H9 (cell line): ENCODE results near the gene C11orf91. TPM values are rescaled to one million over a fixed set of nuclear protein-coding genes. Genes with fewer than 3 reads are reported as not detected.

Experiments
- DNase-seq: peaks from one replicate; pipeline ENCODE4 v3.0.0-alpha.2; 2017
- H2AFZ ChIP-seq: one replicate; pipeline ENCODE4 v1.6.1; 2013; ENCODE audit warnings: mild to moderate bottlenecking, low read length, control low read depth, moderate library complexity
- H2AK5ac ChIP-seq: 2 replicates; pipeline ENCODE4 v1.6.1; 2013; ENCODE audit warnings: low read length, control low read depth, mixed read lengths; ENCODE audit not compliant: insufficient read length
- H2BK120ac ChIP-seq: one replicate; pipeline ENCODE4 v1.6.1; 2013; ENCODE audit warnings: low read depth, mild to moderate bottlenecking, low read length, control low read depth, inconsistent platforms; ENCODE audit not compliant: poor library complexity, severe bottlenecking
- H2BK12ac ChIP-seq: 2 replicates; pipeline ENCODE4 v1.6.1; 2013; ENCODE audit warnings: low read length, control low read depth, mixed read lengths, low read depth; ENCODE audit not compliant: insufficient read length
- H2BK15ac ChIP-seq: 2 replicates; pipeline ENCODE4 v1.6.1; 2013; ENCODE audit warnings: low read depth, low read length, control low read depth
- H2BK20ac ChIP-seq: one replicate; pipeline ENCODE4 v1.6.1; 2013; ENCODE audit warnings: low read depth, mild to moderate bottlenecking, low read length, control low read depth, inconsistent platforms; ENCODE audit not compliant: poor library complexity, severe bottlenecking
- H2BK5ac ChIP-seq: 2 replicates; pipeline ENCODE4 v1.6.1; 2013; ENCODE audit warnings: low read length, control low read depth, mixed read lengths; ENCODE audit not compliant: insufficient read length
- H3K14ac ChIP-seq: 2 replicates; pipeline ENCODE4 v1.6.1; 2013; ENCODE audit warnings: low read length, control low read depth; ENCODE audit not compliant: insufficient read depth
- H3K18ac ChIP-seq: 2 replicates; pipeline ENCODE4 v1.6.1; 2013; ENCODE audit warnings: low read depth, mild to moderate bottlenecking, mixed read lengths, low read length, control low read depth; ENCODE audit not compliant: insufficient read length
- H3K23ac ChIP-seq: 2 replicates; pipeline ENCODE4 v1.6.1; 2013; ENCODE audit warnings: low read length, control low read depth, mixed read lengths, low read depth; ENCODE audit not compliant: insufficient read length
- H3K23me2 ChIP-seq: 2 replicates; pipeline ENCODE4 v1.6.1; 2013; ENCODE audit warnings: low read depth, mild to moderate bottlenecking, mixed read lengths, low read length, control low read depth; ENCODE audit not compliant: insufficient read length, poor library complexity, severe bottlenecking
- H3K27ac ChIP-seq: 2 replicates; pipeline ENCODE4 v1.5.1; 2013; ENCODE audit warnings: low read length, control low read depth, mixed read lengths, low read depth; ENCODE audit not compliant: insufficient read length
- H3K27me3 ChIP-seq: 2 replicates; pipeline ENCODE4 v1.6.1; 2013; ENCODE audit warnings: low read length, control low read depth, inconsistent platforms; ENCODE audit not compliant: insufficient read depth
- H3K4ac ChIP-seq: 2 replicates; pipeline ENCODE4 v1.6.1; 2013; ENCODE audit warnings: low read depth, mild to moderate bottlenecking, control low read depth, inconsistent platforms, low read length, moderate library complexity
- H3K4me1 ChIP-seq: 2 replicates; pipeline ENCODE4 v1.6.1; 2013; ENCODE audit warnings: low read length, control low read depth, inconsistent platforms; ENCODE audit not compliant: insufficient read depth
- H3K4me2 ChIP-seq: 2 replicates; pipeline ENCODE4 v1.6.1; 2013; ENCODE audit warnings: low read length, control low read depth, mixed read lengths; ENCODE audit not compliant: insufficient read length, insufficient read depth
- H3K56ac ChIP-seq: 2 replicates; pipeline ENCODE4 v1.6.1; 2013; ENCODE audit warnings: low read depth, mild to moderate bottlenecking, mixed read lengths, low read length, control low read depth; ENCODE audit not compliant: insufficient read length
- H3K79me1 ChIP-seq: 2 replicates; pipeline ENCODE4 v1.6.1; 2013; ENCODE audit warnings: low read depth, mild to moderate bottlenecking, moderate library complexity, low read length, control low read depth, inconsistent platforms; ENCODE audit not compliant: insufficient read depth, poor library complexity, severe bottlenecking
- H3K79me2 ChIP-seq: 2 replicates; pipeline ENCODE4 v1.6.1; 2013; ENCODE audit warnings: low read length, control low read depth, inconsistent platforms; ENCODE audit not compliant: insufficient read depth
- H3K9ac ChIP-seq: 2 replicates; pipeline ENCODE4 v1.6.1; 2013; ENCODE audit warnings: low read length, control low read depth, mixed read lengths; ENCODE audit not compliant: insufficient read length; ENCODE audit errors: extremely low read depth
- H3K9me3 ChIP-seq: one replicate; pipeline ENCODE4 v1.6.1; 2013; ENCODE audit warnings: low read depth, low read length, inconsistent platforms; ENCODE audit not compliant: control insufficient read depth
- H3T11ph ChIP-seq: one replicate; pipeline ENCODE4 v1.6.1; 2013; ENCODE audit warnings: mild to moderate bottlenecking, low read length, control low read depth, inconsistent platforms
- H4K20me1 ChIP-seq: one replicate; pipeline ENCODE4 v1.6.1; 2013; ENCODE audit not compliant: control insufficient read depth, insufficient read length, insufficient read depth
- H4K5ac ChIP-seq: 2 replicates; pipeline ENCODE4 v1.6.1; 2013; ENCODE audit warnings: low read depth, mild to moderate bottlenecking, mixed read lengths, low read length, control low read depth; ENCODE audit not compliant: insufficient read length
- H4K8ac ChIP-seq: replicated peaks from 2 replicates; pipeline ENCODE4 v1.6.1; 2013; ENCODE audit warnings: low read length, control low read depth, mixed read lengths, low read depth; ENCODE audit not compliant: insufficient read length
- H4K91ac ChIP-seq: 2 replicates; pipeline ENCODE4 v1.6.1; 2013; ENCODE audit warnings: low read depth, mild to moderate bottlenecking, moderate library complexity, mixed read lengths, low read length, control low read depth; ENCODE audit not compliant: insufficient read length
- H3K27ac Mint-ChIP-seq, 3 experiments: 2 replicates in 2 of 3; 3 replicates in 1 of 3; pipeline ENCODE4 v1.8.0; 2020 to 2021; ENCODE audit warnings: mixed read lengths in 3 of 3, mild to moderate bottlenecking in 1 of 3, moderate library complexity in 1 of 3
- H3K27me3 Mint-ChIP-seq: 2 replicates; pipeline ENCODE4 v1.8.0; 2021; ENCODE audit warnings: low read depth, mild to moderate bottlenecking, moderate library complexity, mixed read lengths
- H3K36me3 Mint-ChIP-seq, 3 experiments: 2 replicates in 2 of 3; 3 replicates in 1 of 3; pipeline ENCODE4 v1.8.0; 2020 to 2021; ENCODE audit warnings: low read depth in 3 of 3, mixed read lengths in 3 of 3; ENCODE audit not compliant: insufficient read depth in 1 of 3
- H3K4me1 Mint-ChIP-seq, 2 experiments: 2 replicates each; pipeline ENCODE4 v1.8.0; 2020; ENCODE audit warnings: mixed read lengths in 2 of 2
- H3K4me3 Mint-ChIP-seq, 2 experiments: 2 replicates in 1 of 2; 3 replicates in 1 of 2; pipeline ENCODE4 v1.8.0; 2020 to 2021; ENCODE audit warnings: mild to moderate bottlenecking in 2 of 2, mixed read lengths in 2 of 2, moderate library complexity in 1 of 2
- H3K9me3 Mint-ChIP-seq, 2 experiments: 2 replicates in 1 of 2; 3 replicates in 1 of 2; pipeline ENCODE4 v1.8.0; 2020; ENCODE audit warnings: mild to moderate bottlenecking in 2 of 2, mixed read lengths in 2 of 2, moderate library complexity in 1 of 2
- CTCF ChIP-seq: fragments of 200-600 bp; sonication (generic); conservative IDR thresholded peaks from 3 replicates; pipeline ENCODE4 v1.8.0; 2021; ENCODE audit warnings: antibody characterized with exemption, mild to moderate bottlenecking
- WGBS: extraction: QIAGEN DNeasy Blood & Tissue Kit; methylation state at CpG from one replicate; pipeline ENCODE4 v1.1.7; 2013; ENCODE audit warnings: missing lambda C conversion rate, low lambda C conversion rate, mixed read lengths; ENCODE audit not compliant: insufficient read length; ENCODE audit errors: extremely low coverage; 5-methylcytosine and 5-hydroxymethylcytosine counted together
- total RNA-seq: library from RNA; stranded (reverse); gene quantifications from 2 replicates; pipeline ENCODE4 v1.2.1, GENCODE V29; 2021

Gene C11orf91
- total RNA-seq, 1 experiment from 2014 or later: not detected

GRCh38 chr11:33654594-33654993 is 46.0 kb downstream of the C11orf91 start:
- no peak overlapping the region for H2AFZ ChIP-seq
- H4K20me1 ChIP-seq: no peaks in the 10 kb centered on the region
- no peaks in the 10 kb centered on the region for H3K79me2 ChIP-seq
- no peak overlapping the region for H2BK20ac ChIP-seq
- no peak overlapping the region for H2BK15ac ChIP-seq
- no peak overlapping the region for H4K5ac ChIP-seq
- H3K4me1 Mint-ChIP-seq: peaks cover 14 to 17% of the 10 kb centered on the region in 2 experiments
- no peak overlapping the region for H3K56ac ChIP-seq
- no peak overlapping the region for H3K14ac ChIP-seq
- no peak overlapping the region for H3K4me2 ChIP-seq
- H3K27ac Mint-ChIP-seq: no peak overlapping the region
- H3K36me3 Mint-ChIP-seq: no peaks in the 10 kb centered on the region
- H3K4ac ChIP-seq: no peak overlapping the region
- H2BK5ac ChIP-seq: no peak overlapping the region
- H3K18ac ChIP-seq: no peak overlapping the region
- no peak overlapping the region for H2BK120ac ChIP-seq
- WGBS: no CpG with 5 or more reads among the region's 6 CpGs
- H2AK5ac ChIP-seq: no peak overlapping the region
- no peak overlapping the region for H3T11ph ChIP-seq
- no peak overlapping the region for H3K23ac ChIP-seq
- no peaks in the 10 kb centered on the region for H3K9me3 ChIP-seq
- no peak for TF ChIP-seq CTCF
- H3K79me1 ChIP-seq: no peaks in the 10 kb centered on the region
- H2BK12ac ChIP-seq: no peak overlapping the region
- 0 out of 5 replicates have a peak, but pooled peaks cover 0 to 4% of the 10 kb centered on the region in 2 experiments for H3K9me3 Mint-ChIP-seq
- no peak overlapping the region for H3K27ac ChIP-seq
- H3K4me3 Mint-ChIP-seq: no peak overlapping the region
- H3K27me3 ChIP-seq: no peaks in the 10 kb centered on the region
- H4K8ac ChIP-seq: no peak overlapping the region
- DNase-seq: no peak
- no peak overlapping the region for H4K91ac ChIP-seq
- H3K23me2 ChIP-seq: no peaks in the 10 kb centered on the region
- no peaks in the 10 kb centered on the region; the same call in 1 of the 2 replicates for H3K27me3 Mint-ChIP-seq
- peaks cover 2% of the 10 kb centered on the region; the same call in 1 of the 2 replicates for H3K4me1 ChIP-seq
- no peak overlapping the region for H3K9ac ChIP-seq
